ENCODE data around the gene DYNLL2. TPM values are rescaled to one million over a fixed set of nuclear protein-coding genes. Genes with fewer than 3 reads are reported as not detected.

DYNLL2 gene
- total RNA-seq, 4 donors from 2014 or later: 14.6 to 22.4 (median 16.5) TPM

GRCh38 chr17:58052407-58052806 is 30.8 kb upstream of the DYNLL2 start:
- H3K36me3 ChIP-seq: no peaks in the 10 kb centered on the region
- no peak overlapping the region for H3K27ac ChIP-seq
- no peak for TF ChIP-seq POLR2A (IDR thresholded peaks at IDR 0.05)
- no peak for TF ChIP-seq EP300 (IDR thresholded peaks at IDR 0.05)
- no peak for TF ChIP-seq POLR2AphosphoS5 (IDR thresholded peaks at IDR 0.05)
- TF ChIP-seq CTCF (IDR thresholded peaks at IDR 0.05): no peak
- no peak overlapping the region for H3K4me3 ChIP-seq
- DNase-seq (ENCODE audit: low spot score in 2 of 2): no peak
- 77% methylated on average over 1 of the region's 1 CpG for WGBS
- H3K9me3 ChIP-seq: no peaks in the 10 kb centered on the region
- H3K27me3 ChIP-seq: no peaks in the 10 kb centered on the region
- no peaks in the 10 kb centered on the region for H3K4me1 ChIP-seq

- 61% methylated on average over 8 of the region's 8 CpGs for WGBS
- Histone ChIP-seq H3K4me3 (no peak overlapping the region), H3K27me3 (no peaks in the 10 kb centered on the region), H3K36me3 (no peaks in the 10 kb centered on the region), H3K4me1 (no peaks in the 10 kb centered on the region), H3K9me3 (no peaks in the 10 kb centered on the region), H3K27ac (no peak overlapping the region)
- TF ChIP-seq EP300 (IDR thresholded peaks at IDR 0.05): no peak
- TF ChIP-seq CTCF (IDR thresholded peaks at IDR 0.05): no peak
- no peak for TF ChIP-seq POLR2A (IDR thresholded peaks at IDR 0.05)
- TF ChIP-seq POLR2AphosphoS5 (IDR thresholded peaks at IDR 0.05): no peak
- no peak for DNase-seq (ENCODE audit: low spot score in 2 of 2)
These were observed 30.1 kb upstream of the DYNLL2 start for GRCh38 chr17:58052945-58053715.

GRCh38 chr17:58054641-58055040 is 28.6 kb upstream of the DYNLL2 start:
- Histone ChIP-seq H3K27ac (no peak overlapping the region), H3K4me3 (no peak overlapping the region), H3K36me3 (no peaks in the 10 kb centered on the region), H3K4me1 (peaks cover 1% of the 10 kb centered on the region), H3K27me3 (no peaks in the 10 kb centered on the region), H3K9me3 (no peaks in the 10 kb centered on the region)
- 82% methylated on average over 6 of the region's 6 CpGs for WGBS
- TF ChIP-seq EP300 (IDR thresholded peaks at IDR 0.05): no peak
- no peak for TF ChIP-seq CTCF (IDR thresholded peaks at IDR 0.05)
- TF ChIP-seq POLR2A (IDR thresholded peaks at IDR 0.05): no peak
- no peak for TF ChIP-seq POLR2AphosphoS5 (IDR thresholded peaks at IDR 0.05)
- DNase-seq (ENCODE audit: low spot score in 2 of 2): no peak

GRCh38 chr17:58056476-58056875 is 26.7 kb upstream of the DYNLL2 start:
- peaks cover 14% of the 10 kb centered on the region for H3K4me1 ChIP-seq
- DNase-seq (ENCODE audit: low spot score in 2 of 2): no peak
- H3K27me3 ChIP-seq: no peaks in the 10 kb centered on the region
- H3K9me3 ChIP-seq: no peaks in the 10 kb centered on the region
- TF ChIP-seq POLR2A (IDR thresholded peaks at IDR 0.05) (no peak), POLR2AphosphoS5 (IDR thresholded peaks at IDR 0.05) (no peak), EP300 (IDR thresholded peaks at IDR 0.05) (no peak), CTCF (IDR thresholded peaks at IDR 0.05) (no peak)
- H3K27ac ChIP-seq: no peak overlapping the region
- no peak overlapping the region for H3K4me3 ChIP-seq
- H3K36me3 ChIP-seq: no peaks in the 10 kb centered on the region

GRCh38 chr17:58059141-58059540 is 24.1 kb upstream of the DYNLL2 start:
- 39% methylated on average over 5 of the region's 5 CpGs for WGBS
- DNase-seq (ENCODE audit: low spot score in 2 of 2): no peak
- no peaks in the 10 kb centered on the region for H3K36me3 ChIP-seq
- H3K4me3 ChIP-seq: no peak overlapping the region
- no peak for TF ChIP-seq POLR2A (IDR thresholded peaks at IDR 0.05)
- no peak for TF ChIP-seq POLR2AphosphoS5 (IDR thresholded peaks at IDR 0.05)
- TF ChIP-seq EP300 (IDR thresholded peaks at IDR 0.05): no peak
- TF ChIP-seq CTCF (IDR thresholded peaks at IDR 0.05): no peak
- H3K27ac ChIP-seq: no peak overlapping the region
- no peaks in the 10 kb centered on the region for H3K9me3 ChIP-seq
- peaks cover 14% of the 10 kb centered on the region for H3K4me1 ChIP-seq
- H3K27me3 ChIP-seq: no peaks in the 10 kb centered on the region
